Measurements from ENCODE around the gene DEPDC4.
"Not testable (repeated sequence)": the region's sequence is repeated elsewhere in the genome, so short reads cannot be mapped to it uniquely, and the experiment has no call there.

The DEPDC4 gene

DNA sequence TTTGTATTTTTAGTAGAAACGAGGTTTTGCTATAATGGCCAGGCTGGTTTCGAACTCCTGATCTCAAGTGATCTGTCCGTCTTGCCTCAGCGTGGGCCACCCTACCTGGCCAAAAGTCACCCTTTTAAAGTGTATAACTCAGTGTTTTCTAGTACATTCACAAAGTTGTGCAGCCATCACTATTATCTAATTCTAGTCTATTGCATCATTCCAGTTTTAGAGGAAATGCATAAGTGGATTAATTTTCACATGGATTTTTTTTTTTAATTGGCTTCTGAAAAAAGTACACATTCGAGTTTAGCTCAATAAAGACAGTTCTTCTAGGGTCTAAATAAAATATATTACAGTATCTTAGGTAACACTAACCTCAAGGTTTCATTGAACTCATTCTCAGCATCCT is 3.7 kb downstream of the DEPDC4 start:
- DNase-seq (ENCODE audit: low read depth): no peak

DNA sequence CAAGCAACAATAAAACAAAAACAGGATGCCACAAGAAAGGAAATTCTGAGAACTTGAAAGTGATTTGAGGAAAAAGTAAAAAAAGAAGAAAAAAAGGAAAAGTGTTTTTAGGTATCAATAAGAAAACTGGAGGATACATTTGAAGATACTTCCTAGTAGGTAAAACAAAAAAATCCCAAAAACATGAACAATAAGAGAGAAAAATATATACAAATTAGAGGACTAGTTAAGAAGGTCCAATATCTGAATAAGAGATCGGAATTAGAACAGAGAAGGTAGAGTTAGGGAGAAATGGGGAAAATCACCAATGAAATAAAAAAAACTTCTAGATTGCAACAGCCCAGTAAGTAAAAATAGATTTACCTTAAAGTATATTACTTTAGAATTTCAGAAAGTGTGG is 8.8 kb downstream of the DEPDC4 start:
- no peak for DNase-seq (ENCODE audit: low read depth)

DNA sequence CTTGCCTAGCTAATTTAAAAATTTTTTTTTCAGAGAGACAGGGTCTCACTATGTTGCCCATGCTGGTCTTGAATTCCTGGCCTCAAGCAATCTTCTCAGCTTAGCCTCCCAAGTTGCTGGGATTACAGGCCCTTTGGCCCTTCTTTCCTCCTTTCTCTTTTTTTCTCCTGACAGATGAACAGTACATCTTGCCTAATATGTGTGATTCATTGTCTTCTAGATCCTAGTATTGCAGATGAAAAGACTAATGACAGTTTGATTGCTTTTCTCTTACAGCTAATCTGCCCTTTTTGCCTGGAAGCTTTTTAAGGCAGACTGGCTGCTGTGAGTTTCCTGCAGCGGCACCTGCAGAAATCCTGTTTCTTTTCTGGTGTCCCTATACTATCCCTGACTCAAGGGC is 12.0 kb downstream of the DEPDC4 start:
- DNase-seq (ENCODE audit: low read depth): no peak

DNA sequence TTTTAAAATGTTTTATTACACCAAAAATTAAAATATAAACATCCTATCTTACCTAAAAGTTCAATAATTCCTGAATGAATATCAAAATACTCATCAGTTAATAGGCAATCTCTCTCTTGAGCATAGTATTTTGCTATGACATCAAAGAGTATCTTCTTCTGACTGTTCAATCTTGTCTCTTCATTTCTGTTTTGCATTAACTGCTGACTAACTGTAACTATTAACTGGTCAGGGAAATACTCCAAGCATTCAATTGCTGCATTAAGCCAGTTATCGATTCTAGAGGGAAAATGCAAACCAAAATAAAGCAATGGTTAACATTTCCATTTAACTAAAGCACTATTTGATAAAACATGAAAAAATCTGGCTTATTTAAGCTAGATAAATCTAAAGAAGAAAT is 13.4 kb downstream of the DEPDC4 start:
- no peak for DNase-seq (ENCODE audit: low read depth)

DNA sequence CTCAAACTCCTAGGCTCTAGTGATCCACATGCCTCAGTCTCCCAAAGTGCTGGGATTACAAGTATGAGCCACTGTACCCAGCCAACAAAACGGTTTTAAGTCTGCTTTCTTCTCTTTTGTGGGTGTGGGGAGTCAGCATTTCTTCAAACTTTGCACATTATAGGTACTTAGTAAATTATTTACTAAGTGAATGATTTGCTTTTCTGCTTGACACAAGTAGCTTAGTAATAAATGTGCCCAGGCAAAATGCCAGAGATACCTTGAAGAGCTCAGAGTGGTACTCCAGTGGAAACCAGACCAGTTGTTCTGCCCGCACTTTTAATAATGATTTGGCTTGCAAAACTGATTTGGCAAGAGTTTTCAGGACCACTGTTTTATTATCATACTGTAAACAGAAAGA is 15.0 kb downstream of the DEPDC4 start:
- no peak for DNase-seq (ENCODE audit: low read depth)

DNA sequence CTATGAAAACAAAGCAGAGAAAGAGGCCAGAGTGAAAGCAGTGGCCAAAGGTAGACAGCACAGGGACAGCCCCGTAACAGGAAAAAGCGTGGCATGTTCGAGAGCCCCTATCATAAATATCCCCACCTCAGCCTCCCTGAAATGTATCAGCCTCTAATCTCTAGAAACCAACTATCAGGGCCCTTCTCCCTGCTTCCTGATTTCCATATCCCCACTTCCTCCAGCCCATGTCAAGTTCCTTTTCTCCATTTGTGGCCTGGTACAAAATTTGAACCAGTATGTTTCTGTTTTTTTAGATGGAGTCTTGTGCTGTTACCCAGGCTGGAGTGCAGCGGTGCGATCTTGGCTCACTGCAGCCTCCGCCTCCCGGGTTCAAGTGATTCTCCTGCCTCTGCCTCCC is 16.9 kb downstream of the DEPDC4 start:
- DNase-seq (ENCODE audit: low read depth): no peak

DNA sequence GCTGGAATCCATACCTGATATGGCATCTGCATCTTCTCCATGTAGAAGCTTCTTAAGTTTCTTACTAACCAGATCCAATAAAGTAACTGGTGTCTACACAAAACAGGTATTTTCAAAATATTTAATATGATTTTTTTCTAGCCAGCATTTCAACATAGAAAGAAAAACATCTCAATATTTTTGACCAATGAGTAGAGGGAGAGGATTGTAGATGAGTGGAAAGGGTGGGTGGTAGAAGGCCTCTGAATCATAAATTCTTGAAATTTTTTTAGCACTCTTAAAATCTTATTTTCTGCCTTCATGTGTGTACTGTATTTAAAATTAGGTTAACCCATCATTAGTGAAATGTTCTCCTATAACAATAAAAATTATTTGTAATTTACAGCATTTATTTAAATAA is 18.0 kb downstream of the DEPDC4 start:
- DNase-seq (ENCODE audit: low read depth): no peak

DNA sequence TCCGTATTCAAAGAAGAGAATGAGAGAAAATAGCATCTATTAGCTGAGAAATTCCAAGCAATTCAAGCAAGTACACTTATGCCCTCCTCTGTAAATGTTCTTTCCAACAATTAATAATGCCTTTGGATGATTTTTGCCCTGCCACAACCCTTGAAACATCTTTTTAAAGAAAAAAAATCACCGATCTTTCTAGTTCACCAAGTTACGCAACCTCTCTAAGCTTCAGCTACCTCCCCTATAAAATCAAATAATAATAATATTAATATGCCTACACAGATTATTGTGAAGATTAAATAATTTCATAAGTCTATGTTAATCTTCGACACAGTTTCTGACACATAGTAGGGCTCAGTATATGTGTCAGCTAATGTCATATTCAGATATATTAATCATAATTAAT is 19.1 kb downstream of the DEPDC4 start:
- no peak for DNase-seq (ENCODE audit: low read depth)

DNA sequence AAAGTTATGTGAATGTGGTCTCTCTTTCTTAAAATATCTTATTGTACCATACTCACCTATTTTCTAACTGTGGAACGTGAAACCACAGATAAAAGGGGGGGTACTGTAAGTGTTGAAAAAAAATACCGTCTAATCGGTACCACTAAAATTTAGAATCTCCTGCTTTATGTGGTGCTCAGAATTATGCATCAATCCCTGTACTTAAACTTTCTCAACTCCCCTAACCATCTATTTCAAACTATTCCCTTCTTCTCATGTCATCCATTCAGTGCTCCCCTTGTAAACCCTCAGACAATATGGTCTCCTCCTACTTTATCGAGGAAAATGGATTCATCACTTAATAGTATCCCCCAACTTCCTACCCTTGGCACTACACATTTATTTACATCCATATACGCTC is 23.7 kb downstream of the DEPDC4 start:
- DNase-seq (ENCODE audit: low read depth): no peak

DNA sequence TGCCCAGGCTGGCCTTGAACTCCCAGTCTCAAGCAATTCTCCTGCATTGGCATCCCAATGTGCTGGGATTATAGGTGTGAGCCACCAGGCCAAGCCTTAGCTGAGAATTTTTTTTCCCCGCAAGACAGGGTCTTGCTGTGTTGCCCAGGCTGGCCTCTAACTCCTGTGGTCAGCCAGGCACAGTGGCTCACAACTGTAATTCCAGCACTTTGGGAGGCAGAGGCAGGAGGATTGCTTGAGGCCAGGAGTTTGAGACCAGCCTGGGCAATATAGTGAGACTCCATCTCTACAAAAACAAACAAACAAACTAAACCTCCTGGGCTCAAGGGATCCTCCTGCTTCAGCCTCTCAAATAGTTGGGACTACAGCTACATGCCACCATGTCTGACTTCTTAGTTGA is 27.3 kb downstream of the DEPDC4 start:
- DNase-seq (ENCODE audit: low read depth): no peak

DNA sequence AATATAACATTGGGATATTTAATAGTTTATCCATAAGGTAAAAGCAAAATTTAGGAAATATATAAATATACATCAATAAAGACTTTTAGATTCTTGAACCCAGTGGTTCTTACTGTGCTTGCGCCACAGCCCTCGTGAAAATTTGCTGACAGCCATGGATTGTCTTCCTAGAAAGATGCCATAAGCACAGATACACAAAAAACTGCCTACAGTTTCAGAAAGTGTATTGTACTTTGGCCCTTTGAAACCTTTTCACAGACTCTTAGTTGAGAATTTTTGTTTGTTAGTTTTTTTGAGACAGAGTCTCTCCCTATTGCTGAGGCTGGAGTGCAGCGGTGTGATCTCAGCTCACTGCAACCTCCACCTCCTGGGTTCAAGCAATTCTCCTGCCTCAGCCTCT is 28.1 kb downstream of the DEPDC4 start:
- no peak for DNase-seq (ENCODE audit: low read depth)

DNA sequence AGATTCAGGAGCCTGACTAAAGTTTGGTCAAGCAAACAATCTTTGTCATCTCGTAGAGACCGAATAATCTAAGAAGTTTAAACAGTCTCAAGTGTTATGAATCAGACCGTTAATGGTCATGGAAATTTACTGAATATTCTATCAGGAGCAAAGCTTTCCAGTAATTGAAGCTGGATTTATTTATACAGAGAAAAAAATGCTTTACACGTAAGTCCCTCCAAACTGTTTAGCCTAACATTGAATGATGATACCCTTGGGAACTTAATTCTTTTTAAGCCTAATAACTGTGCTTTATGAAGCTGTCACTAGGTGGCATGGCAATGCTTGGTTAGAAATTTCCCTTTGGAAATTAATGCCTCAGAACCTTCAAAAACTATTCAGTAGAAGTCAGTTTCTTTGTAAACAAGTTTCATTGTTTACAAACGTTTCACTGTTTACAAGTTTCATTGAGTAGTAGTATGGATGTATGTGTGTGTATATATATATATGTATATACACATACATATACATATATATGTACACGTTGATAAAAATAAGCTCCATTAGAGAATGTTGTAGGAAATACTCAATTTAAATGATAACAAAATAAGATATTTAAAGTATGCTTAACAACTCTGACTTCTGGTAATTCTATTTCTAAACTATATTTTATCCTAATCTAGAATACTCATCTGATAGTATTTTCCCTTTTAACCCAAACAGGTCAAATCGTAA is 32.1 kb downstream of the DEPDC4 start:
- DNase-seq (ENCODE audit: low read depth): no peak

DNA sequence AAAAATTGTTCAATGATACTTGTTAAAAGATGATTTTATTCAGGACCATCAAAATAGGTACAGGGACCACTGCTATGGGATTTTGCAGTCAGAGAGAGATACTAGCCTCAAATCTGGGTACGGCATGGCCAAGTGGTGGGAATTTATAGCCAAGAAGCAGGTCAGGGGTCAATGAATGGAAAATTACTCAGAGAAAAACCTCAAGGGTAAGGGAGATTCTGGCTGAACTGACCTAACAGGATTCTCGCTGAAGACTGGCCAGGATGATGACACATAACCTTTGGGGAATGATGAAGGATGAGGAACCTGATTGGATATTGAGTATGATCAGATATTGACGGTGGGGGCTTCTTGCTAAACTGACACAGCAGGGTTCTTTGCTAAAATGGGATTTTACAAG is 32.7 kb downstream of the DEPDC4 start:
- DNase-seq (ENCODE audit: low read depth): no peak

DNA sequence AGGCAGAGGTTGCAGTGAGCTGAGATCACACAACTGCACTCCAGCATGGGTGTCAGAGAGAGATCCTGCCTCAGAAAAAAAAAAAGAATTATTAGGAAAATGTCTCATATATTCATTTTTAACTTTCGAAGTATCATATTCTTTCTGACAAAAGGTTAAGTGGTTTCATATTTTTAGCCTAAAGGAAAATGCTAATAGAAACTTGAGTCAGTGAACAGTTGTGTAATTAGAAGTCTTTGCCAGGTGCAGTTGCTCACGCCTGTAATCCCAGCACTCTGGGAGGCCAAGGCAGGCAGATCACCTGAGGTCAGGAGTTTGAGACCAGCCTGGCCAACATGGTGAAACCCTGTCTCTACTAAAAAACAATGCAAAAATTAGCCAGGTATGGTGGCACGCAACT is 35.0 kb downstream of the DEPDC4 start:
- not testable (repeated sequence) for DNase-seq (ENCODE audit: low read depth)

DNA sequence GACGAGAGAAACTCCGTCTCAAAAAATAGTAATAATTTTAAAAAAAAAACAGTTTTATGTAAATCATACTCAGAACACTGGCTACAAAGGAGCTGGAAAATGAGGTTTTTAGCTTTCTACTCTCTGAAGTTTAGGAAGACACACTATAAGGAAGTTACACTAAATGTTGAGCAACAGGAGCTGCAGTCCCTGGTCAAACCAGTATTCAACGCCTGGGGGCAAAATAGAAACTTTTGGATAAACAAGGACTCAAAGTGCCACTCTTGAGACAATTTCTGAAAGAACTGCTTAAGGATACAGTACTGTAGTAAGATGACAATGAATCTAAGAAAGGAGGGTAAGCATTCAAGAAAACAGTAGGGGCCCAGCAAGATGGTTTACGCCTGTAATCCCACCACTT is 37.0 kb downstream of the DEPDC4 start:
- no peak for DNase-seq (ENCODE audit: low read depth)

DNA sequence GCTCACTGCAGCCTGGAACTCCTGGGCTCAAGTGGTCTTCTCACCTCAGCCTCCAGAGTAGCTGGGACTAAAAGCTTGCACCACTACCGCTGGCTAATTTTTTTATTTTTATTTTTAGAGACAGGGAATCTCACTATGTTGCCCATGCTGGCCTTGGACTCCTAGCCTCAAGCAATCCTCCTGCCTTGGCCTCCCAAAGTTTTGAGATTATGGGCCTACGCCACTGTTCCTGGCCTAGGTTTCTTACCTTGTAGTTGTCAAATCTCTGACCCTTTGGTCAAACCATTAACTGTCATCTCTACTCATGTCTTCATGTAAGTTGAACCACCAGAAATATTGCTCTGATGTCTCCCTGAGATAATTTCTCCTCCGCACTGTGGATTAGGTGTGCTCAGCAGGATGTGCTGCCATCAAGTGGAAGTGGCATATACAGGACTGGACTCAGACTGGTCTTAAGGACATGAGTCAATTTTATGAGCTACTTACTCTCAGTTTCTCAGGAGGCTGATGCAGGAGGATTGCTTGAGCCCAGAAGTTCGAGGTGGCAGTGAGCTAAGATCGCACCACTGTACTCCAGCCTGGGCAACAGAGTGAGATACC is 37.7 kb downstream of the DEPDC4 start:
- no peak for DNase-seq (ENCODE audit: low read depth)

DNA sequence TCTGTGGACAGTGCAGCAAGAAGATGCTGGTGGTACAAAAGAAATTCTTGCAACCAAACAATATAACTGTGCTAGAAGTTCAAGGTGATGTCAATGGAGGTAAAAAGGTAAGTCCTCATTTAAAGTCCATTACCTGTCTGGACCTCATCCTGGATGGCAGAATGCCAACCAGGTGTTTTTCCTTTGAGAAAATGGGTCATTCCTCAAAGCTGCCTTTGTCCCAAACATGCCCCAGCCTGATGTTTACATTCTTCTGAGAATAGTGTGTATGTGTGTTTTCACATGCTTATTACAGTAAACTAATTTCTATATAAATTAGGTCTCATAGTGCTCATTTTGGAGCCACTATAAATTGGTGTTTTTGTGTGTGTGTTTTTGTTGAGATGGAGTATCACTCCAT is 41.4 kb downstream of the DEPDC4 start:
- DNase-seq (ENCODE audit: low read depth): no peak

DNA sequence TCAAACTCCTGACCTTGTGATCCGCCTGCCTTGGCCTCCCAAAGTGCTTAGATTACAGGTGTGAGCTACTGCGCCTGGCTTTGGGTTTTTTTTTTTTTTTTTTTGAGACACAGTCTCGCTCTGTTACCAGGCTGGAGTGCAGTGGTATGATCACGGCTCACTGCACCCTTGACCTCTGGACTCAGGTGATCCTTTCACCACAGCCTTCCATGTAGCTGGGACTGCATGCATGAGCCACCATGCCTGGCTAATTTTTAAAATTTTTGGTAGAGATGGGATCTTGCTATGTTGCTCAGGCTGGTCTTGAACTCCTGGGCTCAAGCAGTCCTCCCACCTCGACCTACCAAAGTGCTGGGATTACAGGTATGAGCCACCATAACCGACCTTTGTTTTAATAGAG is 44.7 kb downstream of the DEPDC4 start:
- DNase-seq (ENCODE audit: low read depth): not testable (repeated sequence)

DNA sequence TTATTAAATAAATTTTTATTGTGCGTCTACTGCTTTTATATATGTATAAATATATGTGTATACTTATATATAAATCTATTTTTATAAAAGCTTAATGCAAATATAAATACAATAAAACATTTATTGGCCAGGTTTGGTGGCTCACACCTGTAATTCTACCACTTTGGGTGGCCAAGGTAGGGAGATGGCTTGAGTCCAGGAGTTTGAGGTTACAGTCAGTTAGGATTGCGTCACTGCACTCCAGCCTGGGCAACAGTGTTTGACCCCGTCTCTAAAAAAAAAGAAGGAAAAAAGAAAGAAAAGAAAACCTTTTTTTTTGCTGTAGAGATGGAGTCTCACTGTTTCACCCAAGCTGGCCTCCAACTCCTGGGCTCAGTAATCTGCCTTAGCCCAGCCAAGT is 45.4 kb downstream of the DEPDC4 start:
- no peak for DNase-seq (ENCODE audit: low read depth)

DNA sequence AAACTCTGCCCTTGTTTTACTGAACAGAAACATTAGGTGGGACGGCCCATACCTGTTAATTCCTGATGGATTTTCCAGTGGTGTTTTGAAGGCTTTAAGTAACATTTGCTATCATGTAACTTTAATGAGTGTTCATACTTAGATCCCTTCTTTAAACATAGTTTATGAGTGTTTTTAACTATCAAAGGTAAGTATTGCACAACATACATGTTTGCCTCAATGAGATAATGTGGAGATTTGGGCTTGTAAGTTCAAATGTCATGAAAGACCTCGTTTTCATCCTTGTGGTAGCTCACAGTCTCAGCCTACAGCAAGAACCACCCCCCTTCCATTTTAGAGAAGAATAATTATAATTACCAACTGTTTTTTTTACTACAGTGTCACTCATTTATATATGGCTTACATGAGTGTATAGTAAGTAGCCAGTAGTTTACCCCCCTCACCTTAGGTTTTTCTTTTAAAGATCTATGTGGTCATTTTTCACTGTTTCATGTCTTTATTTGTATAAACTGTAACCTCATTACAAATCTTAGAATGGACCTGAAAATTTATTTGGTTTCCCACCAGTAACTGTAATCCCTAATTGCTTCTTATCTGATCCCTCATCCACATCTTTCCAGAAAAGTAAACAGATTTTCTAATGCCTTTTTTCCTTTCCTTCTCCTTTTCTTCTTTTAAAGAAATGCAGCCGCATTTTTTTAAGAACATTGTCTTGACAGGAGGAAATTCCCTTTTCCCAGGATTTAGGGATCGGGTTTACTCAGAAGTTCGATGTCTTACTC is 47.4 kb downstream of the DEPDC4 start:
- no peak for DNase-seq (ENCODE audit: low read depth)

DNA sequence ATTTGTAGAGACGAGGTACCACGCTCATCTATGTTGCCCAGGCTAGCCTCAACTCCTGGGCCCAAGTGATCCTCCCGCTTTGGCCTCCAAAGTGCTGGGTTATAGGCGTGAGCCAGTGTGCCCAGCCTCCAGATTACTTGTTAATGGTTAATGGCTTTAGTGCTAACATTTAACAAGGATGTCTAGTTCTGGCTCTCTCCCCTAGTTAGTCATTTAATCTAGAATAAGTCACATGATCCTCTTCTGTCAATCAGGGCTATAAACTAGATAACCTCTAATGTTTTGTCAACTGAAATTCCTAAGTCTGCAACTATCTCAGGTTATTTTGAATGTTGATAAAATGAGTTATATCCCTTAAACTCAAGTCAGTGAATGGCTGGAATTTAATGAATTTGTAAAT is 50.5 kb downstream of the DEPDC4 start:
- no peak for DNase-seq (ENCODE audit: low read depth)

DNA sequence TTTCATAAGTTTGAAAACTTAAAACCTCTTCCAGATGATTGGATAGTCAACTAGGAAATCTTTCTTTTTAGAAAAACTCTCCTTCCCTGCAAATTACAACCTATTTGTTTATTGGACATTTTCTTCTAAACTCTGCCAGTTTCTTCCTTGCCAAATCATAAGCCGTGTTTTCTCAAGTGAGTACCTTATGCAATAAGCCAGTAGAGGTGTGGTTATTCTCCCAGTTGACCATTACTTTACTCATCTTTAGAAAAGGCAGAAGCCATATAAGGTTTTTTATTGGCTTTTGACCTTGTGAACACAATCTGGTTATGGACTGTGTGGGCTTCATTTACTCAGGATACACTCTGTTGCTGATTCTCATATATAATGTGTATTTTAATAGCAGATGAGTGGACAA is 51.7 kb downstream of the DEPDC4 start:
- no peak for DNase-seq (ENCODE audit: low read depth)

DNA sequence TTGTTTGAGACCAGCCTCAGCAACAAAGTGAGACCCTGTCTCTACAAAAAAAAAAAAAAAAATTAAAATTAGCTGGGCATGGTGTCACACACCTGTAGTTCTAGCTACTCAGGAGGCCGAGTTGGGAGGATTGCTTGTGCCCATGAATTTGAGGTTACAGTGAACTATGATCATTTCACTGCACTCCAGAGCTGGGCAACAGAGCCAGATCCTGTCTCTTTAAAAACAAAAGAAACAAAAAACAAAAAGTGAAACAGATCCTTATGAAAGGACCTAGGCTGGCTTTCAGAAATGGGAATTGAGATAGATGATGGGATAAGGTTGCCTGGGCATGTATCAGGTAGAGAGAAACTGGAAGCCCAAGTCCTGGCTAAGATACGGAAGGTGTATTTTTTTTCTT is 52.4 kb downstream of the DEPDC4 start:
- DNase-seq (ENCODE audit: low read depth): no peak
